Mesendoderm (in vitro differentiated cells): ENCODE data around the gene DENND4A.
A peak's percentile ranks its signal among the peaks of the same experiment; 100 is the strongest.

Experiments
- DNase-seq: peaks from one replicate; pipeline ENCODE4 v3.0.0; 2013
- H2AK5ac ChIP-seq: 2 replicates; pipeline ENCODE4 v1.6.1; 2013; ENCODE audit warnings: low read length, inconsistent platforms
- H2BK120ac ChIP-seq: 2 replicates; pipeline ENCODE4 v1.6.1; 2013; ENCODE audit warnings: low read depth, mild to moderate bottlenecking, low read length, moderate library complexity, mixed read lengths
- H2BK15ac ChIP-seq: replicated peaks from 2 replicates; pipeline ENCODE4 v1.6.1; 2013; ENCODE audit warnings: low read depth, mild to moderate bottlenecking, moderate library complexity
- H2BK5ac ChIP-seq: 2 replicates; pipeline ENCODE4 v1.6.1; 2013; ENCODE audit warnings: low read length, inconsistent platforms
- H3K18ac ChIP-seq: 2 replicates; pipeline ENCODE4 v1.6.1; 2013; ENCODE audit warnings: mild to moderate bottlenecking, low read length, mixed read lengths
- H3K23ac ChIP-seq: one replicate; pipeline ENCODE4 v1.6.1; 2013; ENCODE audit warnings: low read length
- H3K27ac ChIP-seq: 2 replicates; pipeline ENCODE4 v1.5.1; 2013; ENCODE audit warnings: low read depth, mild to moderate bottlenecking, inconsistent platforms, low read length, moderate library complexity
- H3K27me3 ChIP-seq: 2 replicates; pipeline ENCODE4 v1.6.1; 2013; ENCODE audit warnings: low read length, control low read depth, mild to moderate bottlenecking, inconsistent platforms; ENCODE audit not compliant: insufficient read depth, poor library complexity
- H3K36me3 ChIP-seq: 2 replicates; pipeline ENCODE4 v1.6.1; 2013; ENCODE audit warnings: low read length, inconsistent platforms; ENCODE audit not compliant: control insufficient read depth, insufficient read depth
- H3K4ac ChIP-seq: one replicate; pipeline ENCODE4 v1.6.1; 2013; ENCODE audit warnings: low read depth, mild to moderate bottlenecking, low read length, moderate library complexity
- H3K4me1 ChIP-seq: 2 replicates; pipeline ENCODE4 v1.6.1; 2013; ENCODE audit warnings: low read depth, low read length, inconsistent platforms; ENCODE audit not compliant: control insufficient read depth
- H3K4me2 ChIP-seq: 2 replicates; pipeline ENCODE4 v1.6.1; 2013; ENCODE audit warnings: low read length
- H3K4me3 ChIP-seq: 2 replicates; pipeline ENCODE4 v1.5.1; 2013; ENCODE audit warnings: mild to moderate bottlenecking, low read length
- H3K56ac ChIP-seq: one replicate; pipeline ENCODE4 v1.6.1; 2013; ENCODE audit warnings: low read length
- H3K79me1 ChIP-seq: 2 replicates; pipeline ENCODE4 v1.6.1; 2013; ENCODE audit warnings: low read length, inconsistent platforms
- H3K79me2 ChIP-seq: 2 replicates; pipeline ENCODE4 v1.6.1; 2013; ENCODE audit warnings: mild to moderate bottlenecking, low read length; ENCODE audit not compliant: control insufficient read depth, insufficient read depth
- H3K9ac ChIP-seq: 2 replicates; pipeline ENCODE4 v1.6.1; 2013; ENCODE audit warnings: low read length, inconsistent platforms
- H4K5ac ChIP-seq: one replicate; pipeline ENCODE4 v1.6.1; 2013; ENCODE audit warnings: low read length
- H4K8ac ChIP-seq: one replicate; pipeline ENCODE4 v1.6.1; 2013; ENCODE audit warnings: low read depth, mild to moderate bottlenecking, control low read depth, low read length, moderate library complexity
- WGBS: extraction: QIAGEN DNeasy Blood & Tissue Kit; methylation state at CpG from one replicate; pipeline ENCODE4 v1.1.7; 2013; ENCODE audit warnings: low lambda C conversion rate, missing lambda C conversion rate; ENCODE audit not compliant: insufficient coverage; ENCODE audit errors: extremely low coverage; 5-methylcytosine and 5-hydroxymethylcytosine counted together

DENND4A gene

GRCh38 chr15:65629548-65629947, 162.5 kb downstream of the DENND4A start:
- H2BK15ac ChIP-seq = no peak overlapping the region
- no peaks in the 10 kb centered on the region for H3K27me3 ChIP-seq
- no peak overlapping the region for H3K23ac ChIP-seq
- no peak overlapping the region for H2BK120ac ChIP-seq
- no peak overlapping the region for H2AK5ac ChIP-seq
- no CpG with 5 or more reads among the region's 3 CpGs for WGBS
- no peaks in the 10 kb centered on the region for H3K79me1 ChIP-seq
- no peaks in the 10 kb centered on the region for H3K36me3 ChIP-seq
- no peak overlapping the region for H3K27ac ChIP-seq
- no peak overlapping the region for H3K4me2 ChIP-seq
- H4K8ac ChIP-seq = no peak overlapping the region
- no peaks in the 10 kb centered on the region for H3K79me2 ChIP-seq
- no peak overlapping the region for H2BK5ac ChIP-seq
- H3K4me1 ChIP-seq = no peaks in the 10 kb centered on the region
- no peak overlapping the region for H3K4me3 ChIP-seq
- H3K18ac ChIP-seq = no peak overlapping the region
- no peak overlapping the region for H3K4ac ChIP-seq
- H3K56ac ChIP-seq = no peak overlapping the region
- no peak for DNase-seq
- H4K5ac ChIP-seq = no peak overlapping the region
- no peak overlapping the region for H3K9ac ChIP-seq

DNA sequence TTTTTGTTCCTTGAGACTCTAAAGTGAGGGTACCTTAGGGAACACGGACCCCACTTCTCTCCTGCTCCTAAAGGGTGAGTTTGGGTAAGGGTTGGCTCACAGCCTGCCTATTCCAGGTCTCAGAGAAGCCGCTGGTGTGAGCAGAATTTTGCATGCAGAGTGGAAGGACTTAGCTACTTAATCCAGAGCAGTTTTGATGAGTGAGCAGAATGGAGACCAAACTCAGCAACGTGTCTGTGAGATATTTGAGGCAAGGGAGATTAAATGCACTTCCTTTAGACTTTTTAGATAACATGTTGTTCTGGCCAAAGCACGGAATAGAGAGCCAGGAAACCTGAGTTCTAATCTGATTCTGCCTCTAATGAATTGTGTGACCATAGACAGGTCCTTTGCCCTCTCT, 165.2 kb downstream of the DENND4A start:
- Histone ChIP-seq H3K79me2 (no peaks in the 10 kb centered on the region), H3K23ac (no peak overlapping the region), H4K8ac (no peak overlapping the region), H2BK120ac (no peak overlapping the region), H2BK15ac (no peak overlapping the region), H3K18ac (no peak overlapping the region), H3K4ac (no peak overlapping the region), H3K27me3 (no peaks in the 10 kb centered on the region), H3K4me3 (no peak overlapping the region), H3K56ac (no peak overlapping the region), H3K9ac (no peak overlapping the region), H2BK5ac (no peak overlapping the region), H3K36me3 (no peaks in the 10 kb centered on the region), H2AK5ac (no peak overlapping the region), H3K27ac (no peak overlapping the region), H3K4me2 (no peak overlapping the region), H3K79me1 (no peaks in the 10 kb centered on the region), H4K5ac (no peak overlapping the region), H3K4me1 (no peaks in the 10 kb centered on the region)
- no CpG with 5 or more reads among the region's 4 CpGs for WGBS
- no peak for DNase-seq

DNA sequence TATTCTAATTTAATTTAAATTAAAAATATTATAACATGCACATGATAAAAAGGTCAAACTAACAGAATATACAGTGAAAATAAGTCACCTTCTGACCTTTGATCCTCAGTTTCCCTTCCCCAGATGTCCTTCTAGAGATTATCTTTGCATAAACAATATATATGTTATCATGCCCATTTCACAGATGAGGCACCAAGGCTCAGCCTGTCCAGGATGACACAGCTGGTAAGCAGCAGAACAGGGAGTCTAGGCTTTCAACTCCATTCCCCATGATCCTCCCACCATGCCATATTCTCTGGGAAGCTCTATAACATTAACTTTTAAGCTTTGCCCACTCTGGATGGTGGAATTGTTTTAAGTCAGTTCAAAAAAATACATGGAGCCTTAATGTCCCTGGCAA, 169.0 kb downstream of the DENND4A start:
- no peak overlapping the region for H3K4me2 ChIP-seq
- H3K36me3 ChIP-seq = no peaks in the 10 kb centered on the region

DNA sequence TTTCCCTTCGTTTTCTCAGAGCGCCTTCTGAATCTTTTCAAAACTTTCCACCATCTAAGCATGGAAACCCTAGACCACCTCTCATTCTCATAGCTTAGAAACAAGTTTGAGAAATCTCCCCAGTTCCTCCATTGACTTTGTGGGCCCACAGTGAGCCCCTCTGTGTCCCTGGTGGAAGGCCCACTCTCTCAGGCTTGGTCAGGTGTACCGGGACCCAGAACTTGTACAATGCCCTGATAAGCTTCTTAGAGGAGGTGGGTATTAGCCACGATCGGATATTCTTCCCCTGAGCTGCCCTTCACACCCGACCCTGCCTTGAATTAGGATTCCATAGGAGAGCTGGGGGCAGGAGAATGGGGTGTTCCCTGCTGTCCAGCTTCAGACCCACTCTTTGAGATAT, 170.5 kb downstream of the DENND4A start, which contains the start of gene SLC24A1:
TSS of gene SLC24A1 (plus strand) at position 301 of the 400 bp plus-strand sequence. CDS start 2,143 bp downstream, outside the sequence.
- H3K18ac ChIP-seq = no peak within 1 kb of the TSS
- H3K27me3 ChIP-seq = no peaks in the 10 kb centered on the region
- no CpG with 5 or more reads among the region's 6 CpGs for WGBS
- no peak within 1 kb of the TSS for H3K56ac ChIP-seq
- H2BK15ac ChIP-seq = no peak within 1 kb of the TSS
- no peak within 1 kb of the TSS for H2BK120ac ChIP-seq
- H3K79me2 ChIP-seq = no peaks in the 10 kb centered on the region
- no peak within 1 kb of the TSS for H3K4ac ChIP-seq
- H3K9ac ChIP-seq = no peak within 1 kb of the TSS
- DNase-seq = no peak
- H4K8ac ChIP-seq = no peak within 1 kb of the TSS
- H3K4me2 ChIP-seq = no peak within 1 kb of the TSS
- H3K27ac ChIP-seq = no peak within 1 kb of the TSS
- no peak within 1 kb of the TSS for H3K23ac ChIP-seq
- H4K5ac ChIP-seq = no peak within 1 kb of the TSS
- H3K4me3 ChIP-seq = no peak within 1 kb of the TSS
- H2AK5ac ChIP-seq = no peak within 1 kb of the TSS
- H3K79me1 ChIP-seq = no peaks in the 10 kb centered on the region
- H3K36me3 ChIP-seq = no peaks in the 10 kb centered on the region
- no peak within 1 kb of the TSS for H2BK5ac ChIP-seq
- H3K4me1 ChIP-seq = no peaks in the 10 kb centered on the region

More for the DNA sequence above, 169.0 kb downstream of the DENND4A start:
- no peak overlapping the region for H3K9ac ChIP-seq
- H3K18ac ChIP-seq = no peak overlapping the region
- no peak overlapping the region for H4K5ac ChIP-seq
- H4K8ac ChIP-seq = no peak overlapping the region
- H3K27ac ChIP-seq = no peak overlapping the region
- no peak overlapping the region for H3K4ac ChIP-seq
- no peak overlapping the region for H2BK5ac ChIP-seq
- no peak overlapping the region for H2BK15ac ChIP-seq
- H2BK120ac ChIP-seq = no peak overlapping the region
- no peak overlapping the region for H3K56ac ChIP-seq
- no peaks in the 10 kb centered on the region for H3K4me1 ChIP-seq
- no peak overlapping the region for H3K23ac ChIP-seq
- H2AK5ac ChIP-seq = no peak overlapping the region
- no peak for DNase-seq
- H3K4me3 ChIP-seq = no peak overlapping the region
- H3K79me1 ChIP-seq = no peaks in the 10 kb centered on the region
- no peaks in the 10 kb centered on the region for H3K27me3 ChIP-seq
- H3K79me2 ChIP-seq = no peaks in the 10 kb centered on the region

- Histone ChIP-seq H3K27ac (no peak overlapping the region), H3K56ac (no peak overlapping the region), H3K18ac (no peak overlapping the region), H3K4ac (no peak overlapping the region), H4K8ac (no peak overlapping the region), H3K79me2 (no peaks in the 10 kb centered on the region), H4K5ac (no peak overlapping the region), H3K4me1 (no peaks in the 10 kb centered on the region), H3K9ac (no peak overlapping the region), H3K79me1 (no peaks in the 10 kb centered on the region), H2BK5ac (no peak overlapping the region), H3K4me2 (no peak overlapping the region), H3K27me3 (no peaks in the 10 kb centered on the region), H3K36me3 (no peaks in the 10 kb centered on the region), H2BK15ac (no peak overlapping the region), H2AK5ac (no peak overlapping the region), H3K4me3 (no peak overlapping the region), H3K23ac (no peak overlapping the region), H2BK120ac (no peak overlapping the region)
- DNase-seq = no peak
- WGBS = no CpG with 5 or more reads among the region's 2 CpGs
Measured at GRCh38 chr15:65620833-65621232, 171.3 kb downstream of the DENND4A start.

DNA sequence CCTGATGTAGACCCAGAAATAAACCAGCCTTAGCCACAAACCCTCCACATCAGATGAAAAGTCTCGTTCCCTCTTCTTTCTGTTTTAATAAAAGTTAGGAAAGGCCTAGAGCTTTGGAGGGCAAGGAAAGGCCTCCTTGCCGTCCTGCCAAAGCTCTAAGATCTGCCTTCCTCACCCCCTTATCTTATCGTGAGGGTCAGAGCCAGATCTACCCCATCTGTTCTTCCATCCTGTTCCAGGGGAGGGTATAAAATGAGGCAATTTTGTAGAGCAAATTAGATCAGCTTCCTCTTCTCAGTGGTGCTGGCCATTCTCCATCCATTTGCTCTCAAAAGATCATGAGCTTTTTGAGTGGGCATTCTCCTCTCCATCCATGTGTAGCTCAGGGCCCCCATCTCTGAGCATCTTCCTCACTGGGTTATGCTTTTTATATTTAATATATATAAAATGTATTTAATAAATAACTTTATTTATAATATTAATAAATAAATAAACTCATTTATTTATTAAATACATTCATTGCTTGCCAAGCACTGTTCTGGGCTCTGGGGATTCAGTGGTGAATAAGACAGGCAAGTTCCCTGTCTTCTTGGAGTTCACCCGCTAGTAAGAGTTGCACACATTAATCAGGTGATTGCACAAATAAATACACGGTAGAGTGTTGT, 172.3 kb downstream of the DENND4A start:
- Histone ChIP-seq H2BK15ac (no peak overlapping the region), H4K8ac (no peak overlapping the region), H3K4ac (no peak overlapping the region), H2AK5ac (no peak overlapping the region), H3K36me3 (no peaks in the 10 kb centered on the region), H3K4me1 (no peaks in the 10 kb centered on the region), H3K4me3 (no peak overlapping the region), H3K4me2 (no peak overlapping the region), H3K27me3 (no peaks in the 10 kb centered on the region), H3K23ac (no peak overlapping the region), H2BK5ac (no peak overlapping the region), H3K79me2 (no peaks in the 10 kb centered on the region), H2BK120ac (no peak overlapping the region), H3K18ac (no peak overlapping the region), H3K9ac (no peak overlapping the region), H4K5ac (no peak overlapping the region), H3K56ac (no peak overlapping the region), H3K79me1 (no peaks in the 10 kb centered on the region), H3K27ac (no peak overlapping the region)
- no CpG with 5 or more reads among the region's 5 CpGs for WGBS
- DNase-seq = peak; percentile 47
